HG02885 (cell line): ENCODE measurements around the gene FOXJ3.

ENCODE experiments used
- ATAC-seq: cut with Tn5 transposase; IDR thresholded peaks from one replicate; pipeline ENCODE4 v1.9.1; 2021; ENCODE audit warnings: mild to moderate bottlenecking; ENCODE audit not compliant: unreplicated experiment, poor library complexity

The FOXJ3 gene

GRCh38 chr1:42313970-42314369 is 21.1 kb downstream of the FOXJ3 start:
- ATAC-seq = no peak

GRCh38 chr1:42312576-42313212 is 22.3 kb downstream of the FOXJ3 start:
- no peak for ATAC-seq

- no peak for ATAC-seq
Observed at GRCh38 chr1:42311897-42312296, 23.1 kb downstream of the FOXJ3 start.

- ATAC-seq = no peak
Observed at GRCh38 chr1:42311138-42311537, 23.9 kb downstream of the FOXJ3 start.

- no peak for ATAC-seq
Observed at GRCh38 chr1:42306977-42307376, 28.1 kb downstream of the FOXJ3 start.

- ATAC-seq = no peak
Observed at GRCh38 chr1:42305639-42306038, 29.4 kb downstream of the FOXJ3 start.

- ATAC-seq = no peak
Observed at GRCh38 chr1:42302034-42302433, 33.0 kb downstream of the FOXJ3 start.

GRCh38 chr1:42298520-42298919 is 36.5 kb downstream of the FOXJ3 start:
- ATAC-seq = no peak

GRCh38 chr1:42295816-42296215 is 39.2 kb downstream of the FOXJ3 start:
- ATAC-seq = no peak

GRCh38 chr1:42290130-42290529 is 44.9 kb downstream of the FOXJ3 start:
- no peak for ATAC-seq

GRCh38 chr1:42288311-42288985 is 46.6 kb downstream of the FOXJ3 start:
- ATAC-seq = no peak

- no peak for ATAC-seq
Observed at GRCh38 chr1:42282867-42283583, 52.0 kb downstream of the FOXJ3 start.

- no peak for ATAC-seq
Observed at GRCh38 chr1:42282024-42282579, 52.9 kb downstream of the FOXJ3 start.

- ATAC-seq = no peak
Observed at GRCh38 chr1:42280821-42281220, 54.2 kb downstream of the FOXJ3 start.

GRCh38 chr1:42279055-42279454 is 56.0 kb downstream of the FOXJ3 start:
- no peak for ATAC-seq

- no peak for ATAC-seq
Observed at GRCh38 chr1:42272920-42273319, 62.1 kb downstream of the FOXJ3 start.

GRCh38 chr1:42267904-42268303 is 67.1 kb downstream of the FOXJ3 start:
- ATAC-seq = no peak

- no peak for ATAC-seq
Observed at GRCh38 chr1:42266253-42267135, 68.5 kb downstream of the FOXJ3 start.

GRCh38 chr1:42264511-42265190 is 70.4 kb downstream of the FOXJ3 start:
- no peak for ATAC-seq

GRCh38 chr1:42263019-42263418 is 72.0 kb downstream of the FOXJ3 start:
- no peak for ATAC-seq
